Uterus (tissue), 4 donors: ENCODE results near the gene SPATC1L. TPM values are rescaled to one million over a fixed set of nuclear protein-coding genes. Genes with fewer than 3 reads are reported as not detected.

ENCODE experiments used
- DNase-seq, 2 donors: peaks; one replicate each; pipeline ENCODE4 v3.0.0-alpha.2; 2019 to 2020
- H3K27ac ChIP-seq, 2 donors: fragments of 200-600 bp; sonication (generic); 1 replicate in 1 of 2; 2 replicates in 1 of 2; pipeline ENCODE4 v1.5.1; 2016 to 2018
- H3K27me3 ChIP-seq, 2 donors: fragments of 200-600 bp; sonication (generic); one replicate each; pipeline ENCODE4 v1.5.1; 2018 to 2019; ENCODE audit warnings: control low read depth in 1 of 2
- H3K36me3 ChIP-seq, 2 donors: fragments of 200-600 bp; sonication (generic); one replicate each; pipeline ENCODE4 v1.5.1; 2019; ENCODE audit warnings: control low read depth in 1 of 2
- H3K4me1 ChIP-seq, 2 donors: fragments of 200-600 bp; sonication (generic); one replicate each; pipeline ENCODE4 v1.5.1; 2018 to 2019; ENCODE audit warnings: control low read depth in 1 of 2
- H3K4me3 ChIP-seq, 2 donors: fragments of 200-600 bp; sonication (generic); 1 replicate in 1 of 2; 2 replicates in 1 of 2; pipeline ENCODE4 v1.5.1; 2018 to 2019; ENCODE audit warnings: mild to moderate bottlenecking in 1 of 2
- H3K9me3 ChIP-seq, 2 donors: fragments of 200-600 bp; sonication (generic); one replicate each; pipeline ENCODE4 v1.5.1; 2019; ENCODE audit warnings: control low read depth in 1 of 2
- CTCF ChIP-seq, 4 experiments: fragments of 200-600 bp in 2 of 4; fragments of 450-650 bp in 2 of 4; sonication (generic) in 2 of 4; IDR thresholded peaks; one replicate each; pipeline ENCODE4 v1.5.1; 2016 to 2019; ENCODE audit warnings: antibody characterized with exemption in 4 of 4, mild to moderate bottlenecking in 2 of 4, moderate library complexity in 1 of 4
- POLR2A ChIP-seq, 2 donors: fragments of 450-650 bp; IDR thresholded peaks; one replicate each; pipeline ENCODE4 v1.6.1; 2016; ENCODE audit warnings: antibody characterized with exemption in 2 of 2, mild to moderate bottlenecking in 1 of 2, moderate library complexity in 1 of 2
- intact Hi-C: fragments of 100-400 bp; cut with DNase I; formaldehyde crosslinking; loops from one replicate; pipeline ENCODE4 v1.15.1; 2023; ENCODE audit warnings: low total_unique reads
- total RNA-seq, 4 donors: library from RNA; depleted of rRNA in 3 of 4; stranded (reverse); fragments of >200 nt in 3 of 4; gene quantifications; one replicate each; pipeline versions ENCODE4 v1.1.0 to v1.2.4, GENCODE V29; 2014 to 2023
- donor health status: DM: yes; HTN: yes; CAD: no.

Gene SPATC1L
- total RNA-seq, 4 donors from 2014 or later: 4.9 to 10.0 (median 6.4) TPM; not detected in 1

GRCh38 chr21:46154955-46155513 is 29.2 kb downstream of the SPATC1L start:
- H3K4me1 ChIP-seq: peaks cover 0 to 4% of the 10 kb centered on the region in 2 donors
- no peak for TF ChIP-seq POLR2A (IDR thresholded peaks at IDR 0.05)
- TF ChIP-seq CTCF (IDR thresholded peaks at IDR 0.05): no peak
- H3K27ac ChIP-seq: no peak overlapping the region
- H3K36me3 ChIP-seq: no peaks in the 10 kb centered on the region
- intact Hi-C loops: no loop called here
- H3K9me3 ChIP-seq: no peaks in the 10 kb centered on the region
- H3K4me3 ChIP-seq: no peak overlapping the region
- H3K27me3 ChIP-seq: no peaks in the 10 kb centered on the region
- DNase-seq: peak in 1 of 2 donors; percentile 12

GRCh38 chr21:46154155-46154954 is 29.9 kb downstream of the SPATC1L start:
- DNase-seq: peak in 1 of 2 donors; percentile 15
- TF ChIP-seq CTCF (IDR thresholded peaks at IDR 0.05) (no peak), POLR2A (IDR thresholded peaks at IDR 0.05) (no peak)
- intact Hi-C loops: no loop called here

GRCh38 chr21:46153247-46154154 is 30.8 kb downstream of the SPATC1L start:
- peak; percentile 51 to 74 for DNase-seq
- peak overlapping the region in 1 of 2 donors; percentile 50 for H3K27ac ChIP-seq
- no peaks in the 10 kb centered on the region for H3K27me3 ChIP-seq
- peaks cover 0 to 4% of the 10 kb centered on the region in 2 donors for H3K4me1 ChIP-seq
- intact Hi-C loops: no loop called here
- no peaks in the 10 kb centered on the region for H3K36me3 ChIP-seq
- H3K9me3 ChIP-seq: no peaks in the 10 kb centered on the region
- peak; percentile 65 to 75 (median 66) for TF ChIP-seq CTCF (IDR thresholded peaks at IDR 0.05)
- no peak for TF ChIP-seq POLR2A (IDR thresholded peaks at IDR 0.05)
- no peak overlapping the region for H3K4me3 ChIP-seq

More at GRCh38 chr21:46154155-46154954, 29.9 kb downstream of the SPATC1L start:
- Histone ChIP-seq H3K4me1 (peaks cover 0 to 4% of the 10 kb centered on the region in 2 donors), H3K4me3 (no peak overlapping the region), H3K27ac (no peak overlapping the region), H3K9me3 (no peaks in the 10 kb centered on the region), H3K36me3 (no peaks in the 10 kb centered on the region), H3K27me3 (no peaks in the 10 kb centered on the region)

GRCh38 chr21:46152927-46153246 is 31.4 kb downstream of the SPATC1L start:
- DNase-seq: no peak
- Histone ChIP-seq H3K27ac (no peak overlapping the region), H3K27me3 (no peaks in the 10 kb centered on the region), H3K4me3 (no peak overlapping the region), H3K4me1 (peaks cover 0 to 4% of the 10 kb centered on the region in 2 donors), H3K36me3 (no peaks in the 10 kb centered on the region), H3K9me3 (no peaks in the 10 kb centered on the region)
- TF ChIP-seq POLR2A (IDR thresholded peaks at IDR 0.05) (no peak), CTCF (IDR thresholded peaks at IDR 0.05) (no peak)
- intact Hi-C loops: no loop called here
